GM23338 (cell line): ENCODE results near the gene XRCC6. TPM values are rescaled to one million over a fixed set of nuclear protein-coding genes. Genes with fewer than 3 reads are reported as not detected.

Experiments used
- ATAC-seq: fragments of 200-7000 bp; cut with Tn5 transposase; 3 replicates; pipeline ENCODE4 v1.9.1; 2020
- DNase-seq: peaks from one replicate; pipeline ENCODE4 v3.0.0-alpha.2; 2015; ENCODE audit warnings: low spot score
- H2AFZ ChIP-seq: fragments of 200-600 bp; sonication (generic); 2 replicates; pipeline ENCODE4 v1.8.0; 2016; ENCODE audit warnings: antibody characterized with exemption, mild to moderate bottlenecking, moderate library complexity
- H3F3A ChIP-seq: fragments of 200-600 bp; sonication (generic); replicated peaks from 2 replicates; pipeline ENCODE4 v1.8.0; 2017; ENCODE audit warnings: antibody characterized with exemption, mixed run types, low read depth
- H3K27ac ChIP-seq: fragments of 200-600 bp; sonication (generic); 2 replicates; pipeline ENCODE4 v1.6.1; 2016; ENCODE audit warnings: low read depth
- H3K27me3 ChIP-seq: fragments of 200-600 bp; sonication (generic); 2 replicates; pipeline ENCODE4 v1.8.0; 2016; ENCODE audit warnings: mild to moderate bottlenecking, mixed run types, moderate library complexity; ENCODE audit not compliant: insufficient read depth
- H3K36me3 ChIP-seq: fragments of 200-600 bp; sonication (generic); 2 replicates; pipeline ENCODE4 v1.8.0; 2016; ENCODE audit warnings: mild to moderate bottlenecking; ENCODE audit not compliant: insufficient read depth
- H3K4me1 ChIP-seq: fragments of 200-600 bp; sonication (generic); 2 replicates; pipeline ENCODE4 v1.8.0; 2016; ENCODE audit warnings: mild to moderate bottlenecking, moderate library complexity; ENCODE audit not compliant: insufficient read depth
- H3K4me2 ChIP-seq: fragments of 200-600 bp; sonication (generic); 2 replicates; pipeline ENCODE4 v1.7.1; 2017; ENCODE audit warnings: mixed run types
- H3K4me3 ChIP-seq: fragments of 200-600 bp; sonication (generic); 2 replicates; pipeline ENCODE4 v1.6.1; 2016; ENCODE audit warnings: mixed run types
- H3K79me2 ChIP-seq: fragments of 200-600 bp; sonication (generic); replicated peaks from 2 replicates; pipeline ENCODE4 v1.8.0; 2017; ENCODE audit warnings: mild to moderate bottlenecking; ENCODE audit not compliant: insufficient read depth
- H3K9me2 ChIP-seq: fragments of 200-600 bp; sonication (generic); 2 replicates; pipeline ENCODE4 v1.8.0; 2017; ENCODE audit not compliant: insufficient read depth
- H4K20me1 ChIP-seq: fragments of 200-600 bp; sonication (generic); replicated peaks from 2 replicates; pipeline ENCODE4 v1.8.0; 2017; ENCODE audit warnings: mild to moderate bottlenecking; ENCODE audit not compliant: insufficient read depth
- H3K27ac Mint-ChIP-seq: 2 replicates; pipeline ENCODE4 v1.8.0; 2020; ENCODE audit warnings: inconsistent platforms, mild to moderate bottlenecking, moderate library complexity, mixed read lengths
- H3K27me3 Mint-ChIP-seq: 3 replicates; pipeline ENCODE4 v1.8.0; 2022; ENCODE audit warnings: low read depth, mild to moderate bottlenecking, moderate library complexity, mixed read lengths, inconsistent platforms; ENCODE audit not compliant: insufficient read depth, poor library complexity
- H3K36me3 Mint-ChIP-seq: 3 replicates; pipeline ENCODE4 v1.8.0; 2021; ENCODE audit warnings: low read depth, mild to moderate bottlenecking, inconsistent platforms, moderate library complexity, mixed read lengths
- H3K4me1 Mint-ChIP-seq: 3 replicates; pipeline ENCODE4 v1.8.0; 2020; ENCODE audit warnings: mild to moderate bottlenecking, inconsistent platforms, mixed read lengths
- H3K4me3 Mint-ChIP-seq: 3 replicates; pipeline ENCODE4 v1.8.0; 2021; ENCODE audit warnings: moderate library complexity, mild to moderate bottlenecking, inconsistent platforms, mixed read lengths
- H3K9me3 Mint-ChIP-seq: 3 replicates; pipeline ENCODE4 v1.8.0; 2020; ENCODE audit warnings: moderate library complexity, mild to moderate bottlenecking, inconsistent platforms, mixed read lengths
- CREB1 ChIP-seq: fragments of 250-450 bp; sonication (Bioruptor Pico); IDR thresholded peaks from 2 replicates; pipeline ENCODE4 v1.5.0; 2020; ENCODE audit warnings: low read depth, mild to moderate bottlenecking, moderate library complexity
- CTCF ChIP-seq, 2 experiments: fragments of 200-600 bp in 1 of 2; sonication (generic) in 1 of 2; conservative IDR thresholded peaks; 2 replicates each; pipeline versions ENCODE4 v1.5.1 to v1.6.1; 2016 to 2017; ENCODE audit warnings: antibody characterized with exemption in 2 of 2, low read depth in 2 of 2, mild to moderate bottlenecking in 2 of 2, moderate library complexity in 1 of 2
- EZH2 ChIP-seq: fragments of 200-600 bp; sonication (generic); IDR thresholded peaks from one replicate; pipeline ENCODE4 v1.8.0; 2017; ENCODE audit warnings: antibody characterized with exemption, mild to moderate bottlenecking, low read depth; ENCODE audit not compliant: unreplicated experiment
- EZH2phosphoT487 ChIP-seq: fragments of 200-600 bp; sonication (generic); IDR thresholded peaks from one replicate; pipeline ENCODE4 v1.8.1; 2018; ENCODE audit warnings: antibody characterized with exemption; ENCODE audit not compliant: unreplicated experiment
- POLR2AphosphoS5 ChIP-seq: IDR thresholded peaks from 2 replicates; pipeline ENCODE4 v1.6.1; 2016; ENCODE audit warnings: antibody characterized with exemption, low read depth
- REST ChIP-seq: IDR thresholded peaks from one replicate; pipeline ENCODE4 v1.6.1; 2018; ENCODE audit warnings: antibody characterized with exemption; ENCODE audit not compliant: unreplicated experiment
- STAT1 ChIP-seq: IDR thresholded peaks from one replicate; pipeline ENCODE4 v1.6.1; 2016; ENCODE audit warnings: antibody characterized with exemption; ENCODE audit not compliant: unreplicated experiment
- ZNF114 ChIP-seq: fragments of 250-450 bp; sonication (Bioruptor Pico); IDR thresholded peaks from 2 replicates; pipeline ENCODE4 v1.5.0; 2020; ENCODE audit warnings: mild to moderate bottlenecking, moderate library complexity
- ZNF331 ChIP-seq: fragments of 250-450 bp; sonication (Bioruptor Pico); IDR thresholded peaks from 2 replicates; pipeline ENCODE4 v1.5.0; 2020; ENCODE audit warnings: low read depth, mild to moderate bottlenecking, moderate library complexity
- polyA plus RNA-seq: library from polyadenylated mRNA; unstranded; fragments of >200 nt; fragmentation: Nextera tagmentation; extraction: Ambion mirVana; gene quantifications from 2 replicates; pipeline ENCODE4 v1.2.1, GENCODE V29; 2016
- total RNA-seq: library from RNA; depleted of rRNA; stranded (reverse); fragments of >200 nt; shearing (Covaris generic); gene quantifications from 2 replicates; pipeline ENCODE4 v1.2.3, GENCODE V29; 2014

Gene XRCC6
- total and polyA plus RNA-seq, 2 experiments from 2014 or later: 351 to 498 TPM

GRCh38 chr22:41608386-41608785, 12.7 kb upstream of the XRCC6 start (continued):
- TF ChIP-seq REST: no peak
- TF ChIP-seq ZNF331 (CRISPR knock-in tag): no peak
- TF ChIP-seq EZH2phosphoT487: no peak
- TF ChIP-seq ZNF114: no peak

GRCh38 chr22:41612603-41613306, 8.3 kb upstream of the XRCC6 start:
- Histone ChIP-seq H3K36me3 (no peaks in the 10 kb centered on the region), H2AFZ (no peak overlapping the region), H4K20me1 (peaks cover 24% of the 10 kb centered on the region), H3K27ac (no peak overlapping the region), H3K4me2 (no peak overlapping the region), H3F3A (0 out of 2 replicates have a peak, but pooled peaks cover 2% of the 10 kb centered on the region), H3K9me2 (no peaks in the 10 kb centered on the region), H3K27me3 (no peaks in the 10 kb centered on the region), H3K4me1 (no peaks in the 10 kb centered on the region), H3K4me3 (no peak overlapping the region), H3K79me2 (peaks cover 16% of the 10 kb centered on the region)
- Mint-ChIP-seq H3K36me3 (0 out of 3 replicates have a peak, but pooled peaks cover 3% of the 10 kb centered on the region), H3K4me3 (no peak overlapping the region), H3K9me3 (no peaks in the 10 kb centered on the region), H3K27ac (no peak overlapping the region), H3K4me1 (0 out of 3 replicates have a peak, but pooled peaks cover 2% of the 10 kb centered on the region), H3K27me3 (no peaks in the 10 kb centered on the region)
- DNase-seq (no peak), ATAC-seq (no peak)
- TF ChIP-seq EZH2phosphoT487: no peak
- TF ChIP-seq ZNF331 (CRISPR knock-in tag): no peak
- no peak for TF ChIP-seq STAT1
- TF ChIP-seq CREB1 (CRISPR knock-in tag): no peak
- no peak for TF ChIP-seq ZNF114
- no peak for TF ChIP-seq REST
- no peak for TF ChIP-seq CTCF (conservative IDR thresholded peaks at IDR 0.05; ENCODE audit: low read depth in 2 of 2)
- TF ChIP-seq EZH2: no peak
- TF ChIP-seq POLR2AphosphoS5: no peak
